ENCODE measurements around the gene TUBGCP6. TPM values are rescaled to one million over a fixed set of nuclear protein-coding genes. Genes with fewer than 3 reads are reported as not detected.

Gene TUBGCP6
- total RNA-seq, 4 donors from 2014 or later = 43.8 to 110 (median 73.1) TPM

GRCh38 chr22:50246242-50247175 is 1.7 kb upstream of the TUBGCP6 start:
- intact Hi-C loops (cut with DNase I; ENCODE audit: low total_unique reads) = no loop called here

GRCh38 chr22:50245214-50246072 is 620 bp upstream of the TUBGCP6 start:
- intact Hi-C loops (cut with DNase I; ENCODE audit: low total_unique reads) = no loop called here

More at GRCh38 chr22:50246242-50247175, 1.7 kb upstream of the TUBGCP6 start:
- no peak overlapping the region for H3K4me3 ChIP-seq
- TF ChIP-seq CTCF (IDR thresholded peaks at IDR 0.05) (peak in 1 of 5 experiments; percentile 28), POLR2A (IDR thresholded peaks at IDR 0.05) (no peak)
- H3K27me3 ChIP-seq = no peaks in the 10 kb centered on the region
- H3K36me3 ChIP-seq = no peaks in the 10 kb centered on the region
- peak overlapping the region; percentile 93 to 95 (median 94) for H3K27ac ChIP-seq
- WGBS, 2 donors (ENCODE audit: low coverage in 1 of 2) = 86 to 92% methylated on average over 4 to 19 of the region's 20 CpGs
- no peak for DNase-seq
- in situ Hi-C loops (cut with MboI; ENCODE audit: low pct_ligation_motif_present in 1 of 4, low pct_unique_long_range_greater_than_20kb in 1 of 4, low sequenced_read_pairs in 3 of 4) = no loop called here
- H3K9me3 ChIP-seq = no peaks in the 10 kb centered on the region
- peaks cover 38 to 62% (median 54%) of the 10 kb centered on the region in 4 donors for H3K4me1 ChIP-seq

GRCh38 chr22:50243685-50244419 is 971 bp downstream of the TUBGCP6 start:
- H3K27ac ChIP-seq = peak overlapping the region; percentile 93 to 95 (median 94)
- TF ChIP-seq POLR2AphosphoS5 (IDR thresholded peaks at IDR 0.05) (no peak), CTCF (IDR thresholded peaks at IDR 0.05) (no peak), POLR2A (IDR thresholded peaks at IDR 0.05) (no peak), EP300 (IDR thresholded peaks at IDR 0.05; ENCODE audit: low read depth) (no peak)
- H3K9me3 ChIP-seq = no peaks in the 10 kb centered on the region
- intact Hi-C loops (cut with DNase I; ENCODE audit: low total_unique reads) (no loop called here), in situ Hi-C loops (cut with MboI; ENCODE audit: low pct_ligation_motif_present in 1 of 4, low pct_unique_long_range_greater_than_20kb in 1 of 4, low sequenced_read_pairs in 3 of 4) (no loop called here)
- H3K27me3 ChIP-seq = no peaks in the 10 kb centered on the region
- 4% methylated on average over 27 of the region's 27 CpGs; no CpG with 5 or more reads in 1 of the 2 donors for WGBS, 2 donors (ENCODE audit: low coverage in 1 of 2)
- no peaks in the 10 kb centered on the region for H3K36me3 ChIP-seq
- H3K4me1 ChIP-seq = peaks cover 34 to 56% (median 43%) of the 10 kb centered on the region in 4 donors
- DNase-seq = no peak
- H3K4me3 ChIP-seq = peak overlapping the region; percentile 66 to 92 (median 89)

More at GRCh38 chr22:50245214-50246072, 620 bp upstream of the TUBGCP6 start:
- in situ Hi-C loops (cut with MboI; ENCODE audit: low pct_ligation_motif_present in 1 of 4, low pct_unique_long_range_greater_than_20kb in 1 of 4, low sequenced_read_pairs in 3 of 4) = no loop called here
- Histone ChIP-seq H3K4me1 (peaks cover 44 to 67% (median 53%) of the 10 kb centered on the region in 4 donors), H3K4me3 (peak overlapping the region; percentile 66 to 92 (median 89)), H3K9me3 (no peaks in the 10 kb centered on the region), H3K27ac (peak overlapping the region; percentile 93 to 95 (median 94)), H3K27me3 (no peaks in the 10 kb centered on the region), H3K36me3 (no peaks in the 10 kb centered on the region)
- TF ChIP-seq EP300 (IDR thresholded peaks at IDR 0.05; ENCODE audit: low read depth) (no peak), CTCF (IDR thresholded peaks at IDR 0.05) (no peak), POLR2AphosphoS5 (IDR thresholded peaks at IDR 0.05) (no peak), POLR2A (IDR thresholded peaks at IDR 0.05) (no peak)
- WGBS, 2 donors (ENCODE audit: low coverage in 1 of 2) = 15% methylated on average over 40 of the region's 53 CpGs; no CpG with 5 or more reads in 1 of the 2 donors
- DNase-seq = peak; percentile 38

Data from transverse colon (tissue), 4 donors.